Transverse colon (tissue), 4 donors: ENCODE data around the gene SLMAP. TPM values are rescaled to one million over a fixed set of nuclear protein-coding genes. Genes with fewer than 3 reads are reported as not detected.

ENCODE experiments used
- DNase-seq: peaks from one replicate; pipeline ENCODE4 v3.0.0-alpha.2; 2019
- H3K27ac ChIP-seq, 4 donors: fragments of 200-600 bp; sonication (generic); 2 replicates each; pipeline ENCODE4 v1.5.1; 2016 to 2018; ENCODE audit warnings: inconsistent platforms in 4 of 4
- H3K27me3 ChIP-seq: fragments of 200-600 bp; sonication (generic); 2 replicates; pipeline ENCODE4 v1.5.1; 2017; ENCODE audit warnings: inconsistent platforms
- H3K36me3 ChIP-seq, 4 donors: fragments of 200-600 bp; sonication (generic); 2 replicates each; pipeline ENCODE4 v1.5.1; 2017 to 2019; ENCODE audit warnings: inconsistent platforms in 4 of 4
- H3K4me1 ChIP-seq, 4 donors: fragments of 200-600 bp; sonication (generic); 2 replicates each; pipeline ENCODE4 v1.5.1; 2017 to 2020; ENCODE audit warnings: inconsistent platforms in 4 of 4
- H3K4me3 ChIP-seq, 4 donors: fragments of 200-600 bp; sonication (generic); 1 replicate in 1 of 4; 2 replicates in 3 of 4; pipeline versions ENCODE4 v1.5.1 to v1.6.1; 2017 to 2019; ENCODE audit warnings: inconsistent platforms in 4 of 4
- H3K9me3 ChIP-seq, 2 donors: fragments of 200-600 bp; sonication (generic); 2 replicates each; pipeline ENCODE4 v1.5.1; 2017 to 2019; ENCODE audit warnings: inconsistent platforms in 2 of 2
- EP300 ChIP-seq: sonication (generic); formaldehyde crosslinking; IDR thresholded peaks from one replicate; pipeline ENCODE4 v1.6.1; 2017; ENCODE audit warnings: antibody characterized with exemption, low read depth
- POLR2A ChIP-seq: fragments of 450-650 bp; IDR thresholded peaks from one replicate; pipeline ENCODE4 v1.6.1; 2016; ENCODE audit warnings: antibody characterized with exemption, mild to moderate bottlenecking, moderate library complexity
- POLR2AphosphoS5 ChIP-seq, 3 donors: sonication (generic); formaldehyde crosslinking; IDR thresholded peaks; one replicate each; pipeline ENCODE4 v1.6.1; 2016; ENCODE audit warnings: antibody characterized with exemption in 3 of 3
- WGBS, 2 donors: methylation state at CpG; one replicate each; pipeline ENCODE4 v1.1.5; 2018; ENCODE audit warnings: low coverage in 1 of 2; 5-methylcytosine and 5-hydroxymethylcytosine counted together
- in situ Hi-C, 4 donors: fragments of 200-750 bp; cut with MboI; loops; one replicate each; pipeline versions ENCODE4 v1.15.0 to v1.15.1; 2017; ENCODE audit warnings: low sequenced_read_pairs in 3 of 4, low pct_ligation_motif_present in 1 of 4, low pct_unique_long_range_greater_than_20kb in 1 of 4
- intact Hi-C: fragments of 100-400 bp; cut with DNase I; formaldehyde crosslinking; loops from one replicate; pipeline ENCODE4 v1.15.1; 2023; ENCODE audit warnings: low total_unique reads
- total RNA-seq, 4 donors: library from RNA; depleted of rRNA; stranded (reverse); fragments of >200 nt; gene quantifications; one replicate each; pipeline ENCODE4 v1.1.0, GENCODE V29; 2016
- TF ChIP-seq, protein P1 (sequence below), 5 experiments: fragments of 200-600 bp in 3 of 5; fragments of 450-650 bp in 2 of 5; sonication (generic) in 3 of 5; IDR thresholded peaks; 1 replicate in 2 of 5; 2 replicates in 3 of 5; pipeline ENCODE4 v1.5.1; 2016 to 2017; ENCODE audit warnings: antibody characterized with exemption in 5 of 5, inconsistent platforms in 3 of 5, mild to moderate bottlenecking in 2 of 5, moderate library complexity in 1 of 5

Gene SLMAP
- total RNA-seq, 4 donors from 2014 or later, result 111 to 162 (median 119) TPM

GRCh38 chr3:57749542-57749941 is 6.6 kb upstream of the SLMAP start:
- in situ Hi-C loops, result no loop called here
- 69 to 80% methylated on average over 2 to 9 of the region's 9 CpGs for WGBS, 2 donors

GRCh38 chr3:57752307-57752706 is 3.8 kb upstream of the SLMAP start:
- no peak for TF ChIP-seq EP300
- TF ChIP-seq POLR2A, result no peak
- peak in 1 of 3 donors; percentile 45 for TF ChIP-seq POLR2AphosphoS5 (IDR thresholded peaks at IDR 0.05)
- TF ChIP-seq, protein P1, sequence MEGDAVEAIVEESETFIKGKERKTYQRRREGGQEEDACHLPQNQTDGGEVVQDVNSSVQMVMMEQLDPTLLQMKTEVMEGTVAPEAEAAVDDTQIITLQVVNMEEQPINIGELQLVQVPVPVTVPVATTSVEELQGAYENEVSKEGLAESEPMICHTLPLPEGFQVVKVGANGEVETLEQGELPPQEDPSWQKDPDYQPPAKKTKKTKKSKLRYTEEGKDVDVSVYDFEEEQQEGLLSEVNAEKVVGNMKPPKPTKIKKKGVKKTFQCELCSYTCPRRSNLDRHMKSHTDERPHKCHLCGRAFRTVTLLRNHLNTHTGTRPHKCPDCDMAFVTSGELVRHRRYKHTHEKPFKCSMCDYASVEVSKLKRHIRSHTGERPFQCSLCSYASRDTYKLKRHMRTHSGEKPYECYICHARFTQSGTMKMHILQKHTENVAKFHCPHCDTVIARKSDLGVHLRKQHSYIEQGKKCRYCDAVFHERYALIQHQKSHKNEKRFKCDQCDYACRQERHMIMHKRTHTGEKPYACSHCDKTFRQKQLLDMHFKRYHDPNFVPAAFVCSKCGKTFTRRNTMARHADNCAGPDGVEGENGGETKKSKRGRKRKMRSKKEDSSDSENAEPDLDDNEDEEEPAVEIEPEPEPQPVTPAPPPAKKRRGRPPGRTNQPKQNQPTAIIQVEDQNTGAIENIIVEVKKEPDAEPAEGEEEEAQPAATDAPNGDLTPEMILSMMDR (IDR thresholded peaks at IDR 0.05), result no peak
- peak; percentile 59 for DNase-seq
- peaks cover 0 to 17% (median under 1%) of the 10 kb centered on the region in 4 donors for H3K4me1 ChIP-seq
- H3K9me3 ChIP-seq, result no peaks in the 10 kb centered on the region
- in situ Hi-C loops (loop anchor here in 1 of 4 donors (10.0 kb wide), 2 partner anchors 58 to 198 kb away; partner anchors contain the start of genes DENND6A and PDE12), intact Hi-C loops (loop anchor here (10.0 kb wide), 1 partner anchor 88 kb away; no protein-coding TSS in a partner anchor)
- no peaks in the 10 kb centered on the region for H3K27me3 ChIP-seq
- no peaks in the 10 kb centered on the region for H3K36me3 ChIP-seq
- H3K27ac ChIP-seq, result peak overlapping the region in 3 of 4 donors; percentile 44 to 77 (median 74)
- H3K4me3 ChIP-seq, result no peak overlapping the region

More at GRCh38 chr3:57749542-57749941, 6.6 kb upstream of the SLMAP start:
- H3K27me3 ChIP-seq, result no peaks in the 10 kb centered on the region
- H3K27ac ChIP-seq, result no peak overlapping the region
- H3K36me3 ChIP-seq, result no peaks in the 10 kb centered on the region
- intact Hi-C loops, result no loop called here
- DNase-seq, result peak; percentile 16
- H3K4me1 ChIP-seq, result peaks cover 0 to 11% (median 0%) of the 10 kb centered on the region in 4 donors
- H3K4me3 ChIP-seq, result no peak overlapping the region
- no peaks in the 10 kb centered on the region for H3K9me3 ChIP-seq
- no peak for TF ChIP-seq POLR2A
- TF ChIP-seq EP300, result no peak
- TF ChIP-seq, protein P1 (IDR thresholded peaks at IDR 0.05), result no peak
- TF ChIP-seq POLR2AphosphoS5 (IDR thresholded peaks at IDR 0.05), result no peak

DNA sequence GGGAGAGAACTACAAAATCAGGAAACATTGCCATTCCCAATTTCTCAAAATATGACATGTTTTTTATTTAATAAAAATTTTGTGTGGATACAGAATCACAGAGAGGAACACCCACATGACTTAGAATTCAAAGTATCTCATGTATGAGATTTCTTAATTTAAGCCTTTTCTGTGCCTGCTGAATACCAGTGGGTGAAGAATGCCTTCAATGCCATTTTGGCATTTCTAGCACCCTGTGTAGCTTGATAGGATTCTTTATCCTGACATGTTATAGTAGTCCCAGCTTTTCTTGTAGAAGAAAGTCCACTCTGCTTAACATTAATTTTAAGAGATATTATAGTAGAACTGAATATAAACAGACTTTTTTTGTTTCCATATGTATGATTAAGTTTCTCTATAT is 3.1 kb upstream of the SLMAP start:
- Histone ChIP-seq H3K36me3 (no peaks in the 10 kb centered on the region), H3K27ac (peak overlapping the region in 1 of 4 donors; percentile 77), H3K27me3 (no peaks in the 10 kb centered on the region), H3K4me3 (no peak overlapping the region), H3K4me1 (peaks cover 0 to 24% (median 7%) of the 10 kb centered on the region in 4 donors), H3K9me3 (no peaks in the 10 kb centered on the region)
- intact Hi-C loops (loop anchor here (10.0 kb wide), 1 partner anchor 88 kb away; no protein-coding TSS in a partner anchor), in situ Hi-C loops (loop anchor here in 1 of 4 donors (10.0 kb wide), 2 partner anchors 58 to 198 kb away; partner anchors contain the start of genes DENND6A and PDE12)
- no peak for DNase-seq
- TF ChIP-seq POLR2AphosphoS5 (IDR thresholded peaks at IDR 0.05) (no peak), EP300 (no peak), POLR2A (no peak)
- TF ChIP-seq, protein P1 (IDR thresholded peaks at IDR 0.05), result no peak

DNA sequence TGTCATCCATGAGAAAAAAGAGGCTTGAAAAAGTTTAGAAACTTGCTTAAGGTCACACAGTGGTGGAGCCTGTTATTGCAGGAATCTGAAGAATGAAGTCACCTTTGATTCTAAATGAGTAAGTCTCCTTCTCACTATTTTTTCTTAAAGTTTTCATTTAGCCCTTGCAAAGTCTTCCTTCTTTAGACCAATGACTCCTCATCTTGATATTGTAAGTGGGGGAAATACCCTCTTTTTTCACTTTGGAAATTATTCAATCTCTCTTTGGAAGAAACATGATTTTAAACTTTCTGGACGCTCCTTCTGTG is 787 bp upstream of the SLMAP start:
- intact Hi-C loops, result loop anchor here (10.0 kb wide), 1 partner anchor 91 kb away; no protein-coding TSS in a partner anchor
- Histone ChIP-seq H3K4me3 (peak overlapping the region; percentile 52 to 93 (median 88)), H3K4me1 (peaks cover 4 to 45% (median 24%) of the 10 kb centered on the region in 4 donors), H3K27me3 (no peaks in the 10 kb centered on the region), H3K9me3 (no peaks in the 10 kb centered on the region), H3K27ac (peak overlapping the region; percentile 89 to 93 (median 92)), H3K36me3 (no peaks in the 10 kb centered on the region)
- WGBS, 2 donors, result 0 to 7% methylated on average over 1 of the region's 1 CpG
- TF ChIP-seq, protein P1 (IDR thresholded peaks at IDR 0.05), result peak; percentile 12 to 58 (median 27)
- TF ChIP-seq EP300, result no peak
- in situ Hi-C loops, result loop anchor here in 1 of 4 donors (10.0 kb wide), 2 partner anchors 61 to 201 kb away; partner anchors contain the start of genes DENND6A and PDE12
- no peak for DNase-seq
